Cardiac muscle cell (in vitro differentiated cells and primary cell): ENCODE data around the gene FOSL2. TPM values are rescaled to one million over a fixed set of nuclear protein-coding genes. Genes with fewer than 3 reads are reported as not detected.

Source experiments
- DNase-seq, 2 donors: peaks; one replicate each; pipeline versions ENCODE4 v3.0.0 to v3.0.0-alpha.2; 2010 to 2017; ENCODE audit warnings: low read depth in 1 of 2, low spot score in 1 of 2
- H3K27ac ChIP-seq: fragments of 200-600 bp; sonication (generic); 2 replicates; pipeline ENCODE4 v1.5.1; 2016
- H3K27me3 ChIP-seq: fragments of 200-600 bp; sonication (generic); 2 replicates; pipeline ENCODE4 v1.6.0; 2016; ENCODE audit warnings: control low read depth
- H3K36me3 ChIP-seq: fragments of 200-600 bp; sonication (generic); 2 replicates; pipeline ENCODE4 v1.5.1; 2016; ENCODE audit warnings: control low read depth
- H3K4me1 ChIP-seq: fragments of 200-600 bp; sonication (generic); 2 replicates; pipeline ENCODE4 v1.8.1; 2017; ENCODE audit warnings: low read depth, mild to moderate bottlenecking, mixed run types
- H3K4me3 ChIP-seq: fragments of 200-600 bp; sonication (generic); 2 replicates; pipeline ENCODE4 v1.5.1; 2016; ENCODE audit warnings: mild to moderate bottlenecking
- H3K9me3 ChIP-seq: fragments of 200-600 bp; sonication (generic); 2 replicates; pipeline ENCODE4 v1.5.1; 2017; ENCODE audit warnings: low read depth, mild to moderate bottlenecking, control low read depth
- polyA plus RNA-seq: library from polyadenylated mRNA; unstranded; fragments of >200 nt; fragmentation: Nextera tagmentation; extraction: Ambion mirVana; gene quantifications from 2 replicates; pipeline ENCODE4 v1.2.1, GENCODE V29; 2016
- total RNA-seq: library from RNA; depleted of rRNA; stranded (reverse); fragments of >200 nt; gene quantifications from 2 replicates; pipeline ENCODE4 v1.2.3, GENCODE V29; 2016
- TF ChIP-seq, protein P1 (sequence below): IDR thresholded peaks from 2 replicates; pipeline ENCODE4 v1.5.1; 2012; ENCODE audit warnings: low read depth, mild to moderate bottlenecking, low read length

The FOSL2 gene
- total and polyA plus RNA-seq, 2 experiments from 2014 or later: 2.0 to 3.5 TPM

DNA sequence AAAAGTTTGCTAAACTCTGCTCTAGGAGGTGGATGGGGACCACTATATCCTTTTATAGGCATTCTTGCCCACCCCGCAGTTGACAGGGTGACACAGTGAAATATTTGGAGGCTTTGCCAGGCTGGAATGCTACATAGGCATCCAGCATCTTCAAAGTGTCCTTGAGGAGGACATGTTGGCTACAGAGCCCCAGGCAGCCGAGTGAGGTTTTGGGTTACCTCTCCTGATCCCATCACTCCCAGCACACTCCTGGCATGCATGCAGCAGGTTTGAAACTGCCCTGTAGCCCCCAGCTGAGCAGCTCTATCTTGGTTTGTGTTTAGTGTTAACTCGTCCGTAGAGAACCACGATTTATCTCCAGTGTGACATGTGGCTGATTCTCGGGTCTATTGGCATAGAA lies 7.3 kb downstream of the FOSL2 start:
- Histone ChIP-seq H3K36me3 (no peaks in the 10 kb centered on the region), H3K4me3 (no peak overlapping the region), H3K4me1 (peaks cover 7% of the 10 kb centered on the region), H3K27ac (no peak overlapping the region), H3K9me3 (no peaks in the 10 kb centered on the region), H3K27me3 (peaks cover 7% of the 10 kb centered on the region)
- TF ChIP-seq, protein P1, sequence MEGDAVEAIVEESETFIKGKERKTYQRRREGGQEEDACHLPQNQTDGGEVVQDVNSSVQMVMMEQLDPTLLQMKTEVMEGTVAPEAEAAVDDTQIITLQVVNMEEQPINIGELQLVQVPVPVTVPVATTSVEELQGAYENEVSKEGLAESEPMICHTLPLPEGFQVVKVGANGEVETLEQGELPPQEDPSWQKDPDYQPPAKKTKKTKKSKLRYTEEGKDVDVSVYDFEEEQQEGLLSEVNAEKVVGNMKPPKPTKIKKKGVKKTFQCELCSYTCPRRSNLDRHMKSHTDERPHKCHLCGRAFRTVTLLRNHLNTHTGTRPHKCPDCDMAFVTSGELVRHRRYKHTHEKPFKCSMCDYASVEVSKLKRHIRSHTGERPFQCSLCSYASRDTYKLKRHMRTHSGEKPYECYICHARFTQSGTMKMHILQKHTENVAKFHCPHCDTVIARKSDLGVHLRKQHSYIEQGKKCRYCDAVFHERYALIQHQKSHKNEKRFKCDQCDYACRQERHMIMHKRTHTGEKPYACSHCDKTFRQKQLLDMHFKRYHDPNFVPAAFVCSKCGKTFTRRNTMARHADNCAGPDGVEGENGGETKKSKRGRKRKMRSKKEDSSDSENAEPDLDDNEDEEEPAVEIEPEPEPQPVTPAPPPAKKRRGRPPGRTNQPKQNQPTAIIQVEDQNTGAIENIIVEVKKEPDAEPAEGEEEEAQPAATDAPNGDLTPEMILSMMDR: no peak
- no peak for DNase-seq

GRCh38 chr2:28400419-28400818 lies 7.8 kb downstream of the FOSL2 start:
- DNase-seq: no peak
- peaks cover 2% of the 10 kb centered on the region for H3K27me3 ChIP-seq
- H3K9me3 ChIP-seq: no peaks in the 10 kb centered on the region
- no peak overlapping the region for H3K4me3 ChIP-seq
- peaks cover 7% of the 10 kb centered on the region for H3K4me1 ChIP-seq
- TF ChIP-seq, protein P1: no peak
- no peak overlapping the region for H3K27ac ChIP-seq
- no peaks in the 10 kb centered on the region for H3K36me3 ChIP-seq

DNA sequence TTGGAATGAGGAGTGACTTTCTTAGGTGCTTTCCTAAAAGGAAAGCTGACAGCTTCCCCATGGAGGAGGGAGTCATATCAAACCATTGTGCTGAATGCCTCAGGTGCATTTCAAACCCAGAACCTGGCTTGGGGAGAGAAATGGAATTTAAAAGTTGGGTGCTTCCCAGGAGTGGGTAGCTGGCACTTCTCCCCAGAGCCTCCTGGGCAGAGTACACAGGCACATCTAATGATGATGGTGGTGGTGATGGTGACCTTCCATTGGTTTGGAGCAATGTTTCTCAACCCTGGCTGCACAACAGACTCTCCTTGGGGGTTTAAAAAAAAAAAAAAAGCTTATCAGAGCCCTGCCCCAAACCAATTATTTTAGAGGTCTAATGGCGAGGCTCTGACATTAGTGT lies 8.3 kb downstream of the FOSL2 start:
- H3K9me3 ChIP-seq: no peaks in the 10 kb centered on the region
- no peaks in the 10 kb centered on the region for H3K27me3 ChIP-seq
- no peak overlapping the region for H3K4me3 ChIP-seq
- H3K36me3 ChIP-seq: no peaks in the 10 kb centered on the region
- H3K27ac ChIP-seq: no peak overlapping the region
- TF ChIP-seq, protein P1: no peak
- peaks cover 6% of the 10 kb centered on the region for H3K4me1 ChIP-seq
- DNase-seq: no peak

DNA sequence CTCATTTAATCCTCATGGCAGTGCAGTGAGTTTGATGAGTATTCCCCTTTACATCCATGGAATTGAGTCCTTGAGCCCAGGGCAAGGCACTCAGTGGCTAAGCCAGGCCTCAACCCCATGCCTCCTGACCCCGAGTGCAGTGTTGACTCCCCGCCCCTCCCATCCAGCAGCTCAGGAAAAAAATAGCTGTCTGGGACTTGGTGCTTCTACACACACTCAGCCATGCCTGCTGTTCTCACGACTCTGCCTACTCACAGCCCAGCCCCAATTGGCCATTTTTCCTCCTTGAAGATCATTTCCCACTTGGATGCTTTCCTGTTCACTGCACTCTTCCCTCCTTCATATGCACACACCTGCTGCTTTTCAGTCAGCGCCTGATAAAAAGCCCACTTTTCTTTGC lies 8.8 kb downstream of the FOSL2 start:
- H3K27me3 ChIP-seq: no peaks in the 10 kb centered on the region
- DNase-seq: no peak
- H3K4me3 ChIP-seq: no peak overlapping the region
- H3K4me1 ChIP-seq: peaks cover 1% of the 10 kb centered on the region
- no peaks in the 10 kb centered on the region for H3K9me3 ChIP-seq
- H3K27ac ChIP-seq: no peak overlapping the region
- H3K36me3 ChIP-seq: no peaks in the 10 kb centered on the region
- TF ChIP-seq, protein P1: no peak

DNA sequence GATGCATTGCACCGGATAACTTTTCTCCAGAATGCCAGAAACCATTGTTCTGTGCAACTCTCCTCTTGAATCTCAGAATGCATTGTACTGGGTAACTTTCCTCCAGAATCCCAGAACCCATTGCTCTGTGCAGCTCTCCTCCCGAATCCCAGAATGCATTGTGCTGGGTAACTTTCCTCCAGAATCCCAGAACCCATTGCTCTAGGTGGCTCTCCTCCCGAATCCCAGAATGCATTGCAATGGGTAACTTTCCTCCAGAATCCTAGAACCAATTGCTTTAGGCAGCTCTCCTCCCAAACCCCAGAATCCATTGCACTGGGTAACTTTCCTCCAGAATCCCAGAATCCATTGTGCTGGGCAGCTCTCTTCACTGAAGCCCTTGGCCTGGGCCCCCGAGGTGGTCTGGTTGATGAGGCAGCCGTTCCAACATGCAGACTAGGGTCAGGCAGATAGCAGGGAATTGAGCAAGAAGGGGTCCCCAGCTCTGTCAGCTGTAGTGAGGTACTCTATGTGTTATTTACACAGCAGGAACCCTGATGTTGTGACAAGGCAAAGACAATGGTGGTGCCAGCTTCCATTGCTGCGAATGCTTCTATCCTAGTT lies 9.4 kb downstream of the FOSL2 start:
- Histone ChIP-seq H3K27ac (no peak overlapping the region), H3K36me3 (no peaks in the 10 kb centered on the region), H3K4me3 (no peak overlapping the region), H3K27me3 (no peaks in the 10 kb centered on the region), H3K9me3 (no peaks in the 10 kb centered on the region), H3K4me1 (no peaks in the 10 kb centered on the region)
- no peak for DNase-seq
- TF ChIP-seq, protein P1: no peak
